T-cell (primary cell): ENCODE data around the gene ADAMTSL4. TPM values are rescaled to one million over a fixed set of nuclear protein-coding genes. Genes with fewer than 3 reads are reported as not detected.
A peak's percentile ranks its signal among the peaks of the same experiment; 100 is the strongest.

ENCODE experiments used
- ATAC-seq, 4 experiments: fragments of 200-7000 bp in 3 of 4; fragments of 150-1000 bp in 1 of 4; cut with Tn5 transposase; replicated peaks in 1 of 4; 1 replicate in 3 of 4; 2 replicates in 1 of 4; pipeline ENCODE4 v1.10.0; 2021; ENCODE audit warnings: moderate library complexity in 3 of 4, mild to moderate bottlenecking in 2 of 4, moderate number of reproducible peaks in 1 of 4
- CTCF ChIA-PET, 2 donors: fragments of 300-600 bp; sonication (Branson Sonifier 250); formaldehyde crosslinking; loops; one replicate each; lab custom pipeline; 2022; ENCODE audit warnings: antibody characterized with exemption in 2 of 2; lab: Charles Lee
- POLR2A ChIA-PET, 2 donors: fragments of 300-600 bp; sonication (Branson Sonifier 250); formaldehyde crosslinking; loops; one replicate each; lab custom pipeline; 2022; ENCODE audit warnings: antibody characterized with exemption in 2 of 2; lab: Charles Lee
- DNase-seq, 35 experiments: peaks; one replicate each; pipeline versions ENCODE4 v3.0.0 to v3.0.0-alpha.2; 2013 to 2023
- H3K27ac ChIP-seq: one replicate; pipeline ENCODE4 v1.5.1; 2013; ENCODE audit warnings: low read length
- H3K27me3 ChIP-seq, 2 experiments: replicated peaks in 1 of 2; 1 replicate in 1 of 2; 2 replicates in 1 of 2; pipeline versions ENCODE4 v1.6.1 to v1.7.0; 2013; ENCODE audit warnings: low read length in 1 of 2, mixed read lengths in 1 of 2; ENCODE audit not compliant: control insufficient read depth in 2 of 2, insufficient read depth in 2 of 2; ENCODE audit errors: extremely low read depth in 1 of 2
- H3K36me3 ChIP-seq, 2 donors: 1 replicate in 1 of 2; 2 replicates in 1 of 2; pipeline versions ENCODE4 v1.6.1 to v1.7.0; 2013; ENCODE audit warnings: low read length in 1 of 2; ENCODE audit not compliant: control insufficient read depth in 2 of 2, insufficient read depth in 1 of 2; ENCODE audit errors: extremely low read depth in 1 of 2
- H3K4me1 ChIP-seq, 2 experiments: 1 replicate in 1 of 2; 2 replicates in 1 of 2; pipeline versions ENCODE4 v1.6.1 to v1.7.0; 2013; ENCODE audit warnings: low read length in 2 of 2, mixed read lengths in 1 of 2; ENCODE audit not compliant: insufficient read depth in 2 of 2, control insufficient read depth in 1 of 2; ENCODE audit errors: extremely low read depth in 1 of 2
- H3K4me3 ChIP-seq, 2 donors: 1 replicate in 1 of 2; 2 replicates in 1 of 2; pipeline versions ENCODE4 v1.5.1 to v1.7.0; 2013; ENCODE audit warnings: mild to moderate bottlenecking in 2 of 2, low read length in 1 of 2, moderate library complexity in 1 of 2; ENCODE audit not compliant: control insufficient read depth in 1 of 2; ENCODE audit errors: extremely low read depth in 1 of 2
- H3K9me3 ChIP-seq: 2 replicates; pipeline ENCODE4 v1.7.0; 2013
- H3K27ac Mint-ChIP-seq, 2 donors: one replicate each; pipeline ENCODE4 v1.8.0; 2020 to 2021; ENCODE audit warnings: mild to moderate bottlenecking in 2 of 2, mixed read lengths in 2 of 2
- H3K27me3 Mint-ChIP-seq, 2 donors: one replicate each; pipeline ENCODE4 v1.8.0; 2021 to 2022; ENCODE audit warnings: mixed read lengths in 2 of 2
- H3K36me3 Mint-ChIP-seq: one replicate; pipeline ENCODE4 v1.8.0; 2021; ENCODE audit warnings: mixed read lengths
- H3K4me1 Mint-ChIP-seq, 3 donors: one replicate each; pipeline ENCODE4 v1.8.0; 2020 to 2022; ENCODE audit warnings: mixed read lengths in 3 of 3, mild to moderate bottlenecking in 1 of 3
- H3K4me3 Mint-ChIP-seq, 3 donors: one replicate each; pipeline ENCODE4 v1.8.0; 2020 to 2022; ENCODE audit warnings: mild to moderate bottlenecking in 3 of 3, mixed read lengths in 3 of 3, moderate library complexity in 3 of 3
- H3K9me3 Mint-ChIP-seq, 3 donors: one replicate each; pipeline ENCODE4 v1.8.0; 2020 to 2022; ENCODE audit warnings: mixed read lengths in 3 of 3
- WGBS: methylation state at CpG from one replicate; pipeline ENCODE4 v1.1.5; 2013; ENCODE audit warnings: missing lambda C conversion rate; ENCODE audit not compliant: insufficient coverage; 5-methylcytosine and 5-hydroxymethylcytosine counted together
- total RNA-seq, 35 experiments: library from RNA in 6 of 35; stranded (reverse) in 6 of 35; fragments of 120-200 nt in 1 of 35; gene quantifications; one replicate each; pipeline versions ENCODE4 v1.2.1 to v1.2.4 and lab custom pipeline; 2013 to 2026

Gene ADAMTSL4
- total RNA-seq, 5 donors from 2014 or later (not counting 1 experiment from before 2014, with no cell fraction given): 0.26 to 0.66 (median 0.49) TPM

- Histone ChIP-seq H3K4me3 (peak overlapping the region; percentile 51 to 60), H3K9me3 (no peaks in the 10 kb centered on the region), H3K27me3 (no peaks in the 10 kb centered on the region), H3K36me3 (peaks cover 0 to 15% of the 10 kb centered on the region in 2 donors), H3K27ac (peak overlapping the region; percentile 84), H3K4me1 (peaks cover 61 to 99% of the 10 kb centered on the region in 2 experiments)
- 100% methylated on average over 2 of the region's 12 CpGs for WGBS
- H3K9me3 Mint-ChIP-seq: no peaks in the 10 kb centered on the region
- peak overlapping the region; percentile 98 to 99 for H3K27ac Mint-ChIP-seq
- POLR2A ChIA-PET: interaction anchor here (0.6 to 7.2 kb wide), 7 partner anchors 8 to 49 kb away, joined by 3 to 255 read pairs (median 12); partner anchors contain the start of gene MCL1 (in 2 of the 2)
- CTCF ChIA-PET: interaction anchor here (0.9 to 7.3 kb wide), 5 partner anchors 8 to 55 kb away, joined by 4 to 106 read pairs (median 11); partner anchors contain the start of gene MCL1 (in 1 of the 2)
- H3K4me1 Mint-ChIP-seq: peaks cover 90 to 95% (median 91%) of the 10 kb centered on the region in 3 donors
- no peak for DNase-seq
- peaks cover 13% of the 10 kb centered on the region for H3K36me3 Mint-ChIP-seq
- ATAC-seq: no peak
- peak overlapping the region; percentile 82 to 95 (median 85) for H3K4me3 Mint-ChIP-seq
- H3K27me3 Mint-ChIP-seq: no peaks in the 10 kb centered on the region
Observed at GRCh38 chr1:150566589-150567340, 17.6 kb downstream of the ADAMTSL4 start.

- Mint-ChIP-seq H3K27ac (peak overlapping the region; percentile 98 to 99), H3K36me3 (peaks cover 13% of the 10 kb centered on the region), H3K4me1 (peaks cover 94 to 97% (median 95%) of the 10 kb centered on the region in 3 donors), H3K9me3 (no peaks in the 10 kb centered on the region), H3K4me3 (peak overlapping the region; percentile 82 to 95 (median 85)), H3K27me3 (no peaks in the 10 kb centered on the region)
- CTCF ChIA-PET: interaction anchor here in 1 of 2 donors (0.6 to 3.0 kb wide), 5 partner anchors 9 to 575 kb away, joined by 3 to 13 read pairs (median 5); partner anchors contain the start of gene MCL1
- POLR2A ChIA-PET: interaction anchor here (0.6 to 2.3 kb wide), 9 partner anchors 9 to 409 kb away, joined by 3 to 26 read pairs (median 4); partner anchors contain the start of genes ENSA (in 1 of the 2), GOLPH3L (in 1 of the 2) and MCL1 (in 1 of the 2)
- ATAC-seq: peak; percentile 32 to 55 (median 47)
- Histone ChIP-seq H3K4me3 (peak overlapping the region; percentile 51 to 60), H3K4me1 (peaks cover 62 to 99% of the 10 kb centered on the region in 2 experiments), H3K9me3 (no peaks in the 10 kb centered on the region), H3K27ac (peak overlapping the region; percentile 84), H3K27me3 (no peaks in the 10 kb centered on the region), H3K36me3 (peaks cover 0 to 19% of the 10 kb centered on the region in 2 donors)
- WGBS: no CpG with 5 or more reads among the region's 3 CpGs
- DNase-seq: peak in 32 of 35 experiments; percentile 18 to 81 (median 54)
Observed at GRCh38 chr1:150567341-150567716, 18.1 kb downstream of the ADAMTSL4 start.

- 13% methylated on average over 3 of the region's 10 CpGs for WGBS
- Mint-ChIP-seq H3K4me1 (peaks cover 94 to 95% (median 95%) of the 10 kb centered on the region in 3 donors), H3K27me3 (no peaks in the 10 kb centered on the region), H3K27ac (peak overlapping the region; percentile 98 to 99), H3K4me3 (peak overlapping the region; percentile 82 to 95 (median 85)), H3K9me3 (no peaks in the 10 kb centered on the region), H3K36me3 (peaks cover 19% of the 10 kb centered on the region)
- ChIA-PET CTCF (interaction anchor here in 1 of 2 donors (0.5 to 3.0 kb wide), 5 partner anchors 8 to 576 kb away, joined by 3 to 13 read pairs (median 5); partner anchors contain the start of gene MCL1), POLR2A (interaction anchor here (0.6 to 2.3 kb wide), 13 partner anchors 9 to 408 kb away, joined by 3 to 26 read pairs (median 4); partner anchors contain the start of genes MCL1 (in 2 of the 2), ENSA (in 1 of the 2) and GOLPH3L (in 1 of the 2))
- Histone ChIP-seq H3K4me3 (peak overlapping the region; percentile 51 to 60), H3K9me3 (no peaks in the 10 kb centered on the region), H3K4me1 (peaks cover 67 to 99% of the 10 kb centered on the region in 2 experiments), H3K27ac (peak overlapping the region; percentile 84), H3K27me3 (no peaks in the 10 kb centered on the region), H3K36me3 (peaks cover 0 to 25% of the 10 kb centered on the region in 2 donors)
- peak in 11 of 35 experiments; percentile 25 to 60 (median 46) for DNase-seq
- peak; percentile 14 to 27 (median 18) for ATAC-seq
Observed at GRCh38 chr1:150567717-150568593, 18.7 kb downstream of the ADAMTSL4 start.

- H3K27ac ChIP-seq: peak overlapping the region; percentile 84
- no peaks in the 10 kb centered on the region for H3K27me3 ChIP-seq
- Mint-ChIP-seq H3K4me3 (peak overlapping the region; percentile 82 to 95 (median 85)), H3K4me1 (peaks cover 94 to 95% (median 95%) of the 10 kb centered on the region in 3 donors), H3K27ac (peak overlapping the region; percentile 98 to 99), H3K9me3 (no peaks in the 10 kb centered on the region), H3K36me3 (peaks cover 25% of the 10 kb centered on the region), H3K27me3 (no peaks in the 10 kb centered on the region)
- ATAC-seq (no peak), DNase-seq (no peak)
- ChIA-PET CTCF (interaction anchor here in 1 of 2 donors (0.5 to 3.0 kb wide), 3 partner anchors 11 to 52 kb away, joined by 5 to 13 read pairs (median 11); partner anchors contain the start of gene MCL1), POLR2A (interaction anchor here (0.6 to 2.3 kb wide), 9 partner anchors 8 to 128 kb away, joined by 3 to 26 read pairs (median 4); partner anchors contain the start of genes MCL1 (in 2 of the 2), ENSA (in 1 of the 2) and GOLPH3L (in 1 of the 2))
- no peaks in the 10 kb centered on the region for H3K9me3 ChIP-seq
- peaks cover 73 to 100% of the 10 kb centered on the region in 2 experiments for H3K4me1 ChIP-seq
- peak overlapping the region; percentile 51 to 60 for H3K4me3 ChIP-seq
- peaks cover 0 to 32% of the 10 kb centered on the region in 2 donors for H3K36me3 ChIP-seq
Observed at GRCh38 chr1:150568594-150568966, 19.4 kb downstream of the ADAMTSL4 start.

- peak overlapping the region; percentile 95 to 100 (median 99) for H3K4me3 Mint-ChIP-seq
- H3K36me3 ChIP-seq: peaks cover 4 to 73% of the 10 kb centered on the region in 2 donors
- H3K27me3 Mint-ChIP-seq: no peaks in the 10 kb centered on the region
- peaks cover 68% of the 10 kb centered on the region for H3K36me3 Mint-ChIP-seq
- DNase-seq (peak in 1 of 35 experiments; percentile 35), ATAC-seq (peak in 1 of 4 experiments; percentile 3)
- H3K9me3 Mint-ChIP-seq: no peaks in the 10 kb centered on the region
- H3K9me3 ChIP-seq: no peaks in the 10 kb centered on the region
- WGBS: no CpG with 5 or more reads among the region's 4 CpGs
- ChIA-PET CTCF (interaction anchor here (0.7 to 12.6 kb wide), 3 partner anchors 11 to 484 kb away, joined by 3 to 170 read pairs (median 5); no protein-coding TSS in a partner anchor), POLR2A (interaction anchor here (0.7 to 11.0 kb wide), 5 partner anchors 9 to 124 kb away, joined by 3 to 255 read pairs (median 11); partner anchors contain the start of gene ENSA (in 1 of the 2))
- peak overlapping the region; percentile 84 for H3K27ac ChIP-seq
- peaks cover 71 to 77% (median 74%) of the 10 kb centered on the region in 3 donors for H3K4me1 Mint-ChIP-seq
- H3K4me1 ChIP-seq: peaks cover 61 to 72% of the 10 kb centered on the region in 2 experiments
- H3K27ac Mint-ChIP-seq: peak overlapping the region; percentile 98 to 99
- H3K27me3 ChIP-seq: no peaks in the 10 kb centered on the region
- peak overlapping the region; percentile 40 to 77 for H3K4me3 ChIP-seq
Observed at GRCh38 chr1:150572918-150573647, 23.9 kb downstream of the ADAMTSL4 start.
